Endometrium (tissue), 2 donors: ENCODE measurements around the gene TMEM255B.

Experiments
- FAIRE-seq: peaks from 2 replicates; lab custom pipeline; 2012; peaks lifted over from hg19 to GRCh38; lab: Jason Lieb, UNC
- donor health status: control.
- donor health status: control.

The TMEM255B gene

GRCh38 chr13:113862191-113862930 lies 103.3 kb downstream of the TMEM255B start:
- FAIRE-seq: no peak

DNA sequence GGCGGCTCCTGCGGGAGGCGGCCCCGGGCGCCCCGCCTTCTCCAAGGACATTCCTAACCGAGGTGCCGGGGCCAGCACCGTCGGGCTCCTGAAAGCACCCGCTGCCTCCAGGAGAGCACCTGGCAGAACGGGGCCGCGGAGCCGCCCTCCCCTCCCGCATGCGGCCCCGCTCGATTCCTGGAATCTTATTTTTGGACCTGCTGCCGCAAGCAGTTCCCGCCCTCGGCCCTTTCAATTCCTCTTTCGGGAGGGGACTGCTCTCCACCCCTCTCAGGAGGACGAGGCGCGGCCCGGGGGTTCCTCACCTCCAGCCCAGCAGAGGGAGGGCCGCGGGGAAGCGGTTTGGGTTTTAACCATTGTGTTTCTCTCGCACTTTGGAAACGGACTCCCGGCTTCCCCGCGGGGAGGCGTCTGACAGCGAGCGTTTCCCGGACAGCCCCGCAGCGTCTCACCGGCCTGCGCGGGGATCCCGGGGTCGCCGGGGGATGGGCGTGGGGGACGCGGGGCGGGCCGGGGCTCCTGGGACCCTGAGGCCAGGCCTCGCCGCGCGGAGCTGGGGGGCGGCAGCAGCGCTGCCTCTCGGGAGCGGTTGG lies 104.0 kb downstream of the TMEM255B start:
- no peak for FAIRE-seq

- no peak for FAIRE-seq
Measured at GRCh38 chr13:113863524-113864272, 104.7 kb downstream of the TMEM255B start, which contains the start of gene GAS6. TSS of gene GAS6 (minus strand) at chr13:113864076. CDS start at chr13:113863920, 156 bp downstream.

GRCh38 chr13:113864273-113864890 lies 105.4 kb downstream of the TMEM255B start:
- no peak for FAIRE-seq

- no peak for FAIRE-seq
Measured at GRCh38 chr13:113865427-113865826, 106.4 kb downstream of the TMEM255B start.
